ENCODE measurements around the gene TSPAN7.

TSPAN7 gene

GRCh38 chrX:38552721-38553120 is 8.6 kb upstream of the TSPAN7 start:
- Histone ChIP-seq H3K4me1 (ENCODE audit: control insufficient read depth, insufficient read depth, low read length, poor library complexity, severe bottlenecking) (no peaks in the 10 kb centered on the region), H3K27me3 (replicated peaks; ENCODE audit: control insufficient read depth, insufficient read depth, low read length, poor library complexity, severe bottlenecking) (no peaks in the 10 kb centered on the region), H3K4me3 (ENCODE audit: insufficient read depth, low read depth, low read length, poor library complexity, severe bottlenecking) (no peak overlapping the region), H3K27ac (ENCODE audit: insufficient read depth, low read length, poor library complexity, severe bottlenecking) (no peak overlapping the region), H3K9me3 (ENCODE audit: control insufficient read depth, low read length) (no peaks in the 10 kb centered on the region), H3K36me3 (ENCODE audit: control insufficient read depth, insufficient read depth, low read length) (no peaks in the 10 kb centered on the region)
- no peak for DNase-seq

- no peak overlapping the region for H3K4me3 ChIP-seq (ENCODE audit: insufficient read depth, low read depth, low read length, poor library complexity, severe bottlenecking)
- no peaks in the 10 kb centered on the region for H3K36me3 ChIP-seq (ENCODE audit: control insufficient read depth, insufficient read depth, low read length)
- no peak for DNase-seq
- H3K4me1 ChIP-seq (ENCODE audit: control insufficient read depth, insufficient read depth, low read length, poor library complexity, severe bottlenecking): no peaks in the 10 kb centered on the region
- H3K27ac ChIP-seq (ENCODE audit: insufficient read depth, low read length, poor library complexity, severe bottlenecking): no peak overlapping the region
- H3K27me3 ChIP-seq (replicated peaks; ENCODE audit: control insufficient read depth, insufficient read depth, low read length, poor library complexity, severe bottlenecking): no peaks in the 10 kb centered on the region
- H3K9me3 ChIP-seq (ENCODE audit: control insufficient read depth, low read length): no peaks in the 10 kb centered on the region
Observed at GRCh38 chrX:38558686-38559085, 2.7 kb upstream of the TSPAN7 start.

- H3K4me1 ChIP-seq (ENCODE audit: control insufficient read depth, insufficient read depth, low read length, poor library complexity, severe bottlenecking): no peaks in the 10 kb centered on the region
- no peaks in the 10 kb centered on the region for H3K27me3 ChIP-seq (replicated peaks; ENCODE audit: control insufficient read depth, insufficient read depth, low read length, poor library complexity, severe bottlenecking)
- peak overlapping the region; percentile 48 for H3K4me3 ChIP-seq (ENCODE audit: insufficient read depth, low read depth, low read length, poor library complexity, severe bottlenecking)
- H3K36me3 ChIP-seq (ENCODE audit: control insufficient read depth, insufficient read depth, low read length): no peaks in the 10 kb centered on the region
- H3K27ac ChIP-seq (ENCODE audit: insufficient read depth, low read length, poor library complexity, severe bottlenecking): no peak overlapping the region
- no peaks in the 10 kb centered on the region for H3K9me3 ChIP-seq (ENCODE audit: control insufficient read depth, low read length)
- DNase-seq: no peak
Observed at GRCh38 chrX:38560776-38561125, 591 bp upstream of the TSPAN7 start.

- Histone ChIP-seq H3K27ac (ENCODE audit: insufficient read depth, low read length, poor library complexity, severe bottlenecking) (no peak overlapping the region), H3K4me1 (ENCODE audit: control insufficient read depth, insufficient read depth, low read length, poor library complexity, severe bottlenecking) (no peaks in the 10 kb centered on the region), H3K9me3 (ENCODE audit: control insufficient read depth, low read length) (no peaks in the 10 kb centered on the region), H3K27me3 (replicated peaks; ENCODE audit: control insufficient read depth, insufficient read depth, low read length, poor library complexity, severe bottlenecking) (no peaks in the 10 kb centered on the region), H3K36me3 (ENCODE audit: control insufficient read depth, insufficient read depth, low read length) (no peaks in the 10 kb centered on the region), H3K4me3 (ENCODE audit: insufficient read depth, low read depth, low read length, poor library complexity, severe bottlenecking) (peak overlapping the region; percentile 54)
- peak in 1 of 3 donors; percentile 0 for DNase-seq
Observed at GRCh38 chrX:38561951-38562719, 793 bp downstream of the TSPAN7 start.

- Histone ChIP-seq H3K36me3 (ENCODE audit: control insufficient read depth, insufficient read depth, low read length) (no peaks in the 10 kb centered on the region), H3K4me1 (ENCODE audit: control insufficient read depth, insufficient read depth, low read length, poor library complexity, severe bottlenecking) (no peaks in the 10 kb centered on the region), H3K27me3 (replicated peaks; ENCODE audit: control insufficient read depth, insufficient read depth, low read length, poor library complexity, severe bottlenecking) (no peaks in the 10 kb centered on the region), H3K9me3 (ENCODE audit: control insufficient read depth, low read length) (no peaks in the 10 kb centered on the region), H3K4me3 (ENCODE audit: insufficient read depth, low read depth, low read length, poor library complexity, severe bottlenecking) (no peak overlapping the region), H3K27ac (ENCODE audit: insufficient read depth, low read length, poor library complexity, severe bottlenecking) (no peak overlapping the region)
- DNase-seq: no peak
Observed at GRCh38 chrX:38563030-38563429, 1.7 kb downstream of the TSPAN7 start.

- no peak overlapping the region for H3K27ac ChIP-seq (ENCODE audit: insufficient read depth, low read length, poor library complexity, severe bottlenecking)
Observed at GRCh38 chrX:38570396-38570795, 9.1 kb downstream of the TSPAN7 start.

GRCh38 chrX:38571058-38571457 is 9.7 kb downstream of the TSPAN7 start:
- Histone ChIP-seq H3K9me3 (ENCODE audit: control insufficient read depth, low read length) (no peaks in the 10 kb centered on the region), H3K27ac (ENCODE audit: insufficient read depth, low read length, poor library complexity, severe bottlenecking) (no peak overlapping the region), H3K4me1 (ENCODE audit: control insufficient read depth, insufficient read depth, low read length, poor library complexity, severe bottlenecking) (no peaks in the 10 kb centered on the region), H3K27me3 (replicated peaks; ENCODE audit: control insufficient read depth, insufficient read depth, low read length, poor library complexity, severe bottlenecking) (no peaks in the 10 kb centered on the region), H3K4me3 (ENCODE audit: insufficient read depth, low read depth, low read length, poor library complexity, severe bottlenecking) (no peak overlapping the region), H3K36me3 (ENCODE audit: control insufficient read depth, insufficient read depth, low read length) (no peaks in the 10 kb centered on the region)
- DNase-seq: no peak

More at GRCh38 chrX:38570396-38570795, 9.1 kb downstream of the TSPAN7 start:
- Histone ChIP-seq H3K27me3 (replicated peaks; ENCODE audit: control insufficient read depth, insufficient read depth, low read length, poor library complexity, severe bottlenecking) (no peaks in the 10 kb centered on the region), H3K9me3 (ENCODE audit: control insufficient read depth, low read length) (no peaks in the 10 kb centered on the region), H3K36me3 (ENCODE audit: control insufficient read depth, insufficient read depth, low read length) (no peaks in the 10 kb centered on the region), H3K4me3 (ENCODE audit: insufficient read depth, low read depth, low read length, poor library complexity, severe bottlenecking) (no peak overlapping the region), H3K4me1 (ENCODE audit: control insufficient read depth, insufficient read depth, low read length, poor library complexity, severe bottlenecking) (no peaks in the 10 kb centered on the region)
- no peak for DNase-seq

- H3K36me3 ChIP-seq (ENCODE audit: control insufficient read depth, insufficient read depth, low read length): no peaks in the 10 kb centered on the region
- H3K4me3 ChIP-seq (ENCODE audit: insufficient read depth, low read depth, low read length, poor library complexity, severe bottlenecking): no peak overlapping the region
- no peak overlapping the region for H3K27ac ChIP-seq (ENCODE audit: insufficient read depth, low read length, poor library complexity, severe bottlenecking)
- no peaks in the 10 kb centered on the region for H3K9me3 ChIP-seq (ENCODE audit: control insufficient read depth, low read length)
- no peak for DNase-seq
- no peaks in the 10 kb centered on the region for H3K27me3 ChIP-seq (replicated peaks; ENCODE audit: control insufficient read depth, insufficient read depth, low read length, poor library complexity, severe bottlenecking)
- H3K4me1 ChIP-seq (ENCODE audit: control insufficient read depth, insufficient read depth, low read length, poor library complexity, severe bottlenecking): no peaks in the 10 kb centered on the region
Observed at GRCh38 chrX:38574858-38575257, 13.5 kb downstream of the TSPAN7 start.

GRCh38 chrX:38575888-38576287 is 14.5 kb downstream of the TSPAN7 start:
- Histone ChIP-seq H3K4me3 (ENCODE audit: insufficient read depth, low read depth, low read length, poor library complexity, severe bottlenecking) (no peak overlapping the region), H3K27me3 (replicated peaks; ENCODE audit: control insufficient read depth, insufficient read depth, low read length, poor library complexity, severe bottlenecking) (no peaks in the 10 kb centered on the region), H3K4me1 (ENCODE audit: control insufficient read depth, insufficient read depth, low read length, poor library complexity, severe bottlenecking) (no peaks in the 10 kb centered on the region), H3K36me3 (ENCODE audit: control insufficient read depth, insufficient read depth, low read length) (no peaks in the 10 kb centered on the region), H3K9me3 (ENCODE audit: control insufficient read depth, low read length) (no peaks in the 10 kb centered on the region), H3K27ac (ENCODE audit: insufficient read depth, low read length, poor library complexity, severe bottlenecking) (no peak overlapping the region)
- DNase-seq: no peak

GRCh38 chrX:38577738-38578137 is 16.4 kb downstream of the TSPAN7 start:
- no peaks in the 10 kb centered on the region for H3K36me3 ChIP-seq (ENCODE audit: control insufficient read depth, insufficient read depth, low read length)
- H3K27me3 ChIP-seq (replicated peaks; ENCODE audit: control insufficient read depth, insufficient read depth, low read length, poor library complexity, severe bottlenecking): no peaks in the 10 kb centered on the region
- H3K4me1 ChIP-seq (ENCODE audit: control insufficient read depth, insufficient read depth, low read length, poor library complexity, severe bottlenecking): no peaks in the 10 kb centered on the region
- no peaks in the 10 kb centered on the region for H3K9me3 ChIP-seq (ENCODE audit: control insufficient read depth, low read length)
- no peak for DNase-seq
- no peak overlapping the region for H3K27ac ChIP-seq (ENCODE audit: insufficient read depth, low read length, poor library complexity, severe bottlenecking)
- H3K4me3 ChIP-seq (ENCODE audit: insufficient read depth, low read depth, low read length, poor library complexity, severe bottlenecking): no peak overlapping the region
